HG03060 (cell line): ENCODE data around the gene IRF3.

Experiments
- ATAC-seq: cut with Tn5 transposase; IDR thresholded peaks from one replicate; pipeline ENCODE4 v1.9.1; 2021; ENCODE audit warnings: low read depth, moderate number of reproducible peaks; ENCODE audit not compliant: unreplicated experiment

IRF3 gene, protein sequence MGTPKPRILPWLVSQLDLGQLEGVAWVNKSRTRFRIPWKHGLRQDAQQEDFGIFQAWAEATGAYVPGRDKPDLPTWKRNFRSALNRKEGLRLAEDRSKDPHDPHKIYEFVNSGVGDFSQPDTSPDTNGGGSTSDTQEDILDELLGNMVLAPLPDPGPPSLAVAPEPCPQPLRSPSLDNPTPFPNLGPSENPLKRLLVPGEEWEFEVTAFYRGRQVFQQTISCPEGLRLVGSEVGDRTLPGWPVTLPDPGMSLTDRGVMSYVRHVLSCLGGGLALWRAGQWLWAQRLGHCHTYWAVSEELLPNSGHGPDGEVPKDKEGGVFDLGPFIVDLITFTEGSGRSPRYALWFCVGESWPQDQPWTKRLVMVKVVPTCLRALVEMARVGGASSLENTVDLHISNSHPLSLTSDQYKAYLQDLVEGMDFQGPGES

GRCh38 chr19:49665351-49666119, at the start of gene IRF3, which contains the start of gene BCL2L12:
Gene IRF3 (minus strand): TSS chr19:49665857. CDS start chr19:49664838, 1,019 bp downstream.
Gene BCL2L12 (plus strand): TSS chr19:49665933. CDS start chr19:49666693, 760 bp downstream.
- ATAC-seq, result peak; percentile 86

GRCh38 chr19:49713236-49713845, 47.7 kb upstream of the IRF3 start:
- ATAC-seq, result no peak

- no peak for ATAC-seq
Measured at GRCh38 chr19:49712397-49712859, 46.8 kb upstream of the IRF3 start.

GRCh38 chr19:49710372-49710951, 44.8 kb upstream of the IRF3 start:
- no peak for ATAC-seq

GRCh38 chr19:49705919-49706318, 40.3 kb upstream of the IRF3 start:
- no peak for ATAC-seq

DNA sequence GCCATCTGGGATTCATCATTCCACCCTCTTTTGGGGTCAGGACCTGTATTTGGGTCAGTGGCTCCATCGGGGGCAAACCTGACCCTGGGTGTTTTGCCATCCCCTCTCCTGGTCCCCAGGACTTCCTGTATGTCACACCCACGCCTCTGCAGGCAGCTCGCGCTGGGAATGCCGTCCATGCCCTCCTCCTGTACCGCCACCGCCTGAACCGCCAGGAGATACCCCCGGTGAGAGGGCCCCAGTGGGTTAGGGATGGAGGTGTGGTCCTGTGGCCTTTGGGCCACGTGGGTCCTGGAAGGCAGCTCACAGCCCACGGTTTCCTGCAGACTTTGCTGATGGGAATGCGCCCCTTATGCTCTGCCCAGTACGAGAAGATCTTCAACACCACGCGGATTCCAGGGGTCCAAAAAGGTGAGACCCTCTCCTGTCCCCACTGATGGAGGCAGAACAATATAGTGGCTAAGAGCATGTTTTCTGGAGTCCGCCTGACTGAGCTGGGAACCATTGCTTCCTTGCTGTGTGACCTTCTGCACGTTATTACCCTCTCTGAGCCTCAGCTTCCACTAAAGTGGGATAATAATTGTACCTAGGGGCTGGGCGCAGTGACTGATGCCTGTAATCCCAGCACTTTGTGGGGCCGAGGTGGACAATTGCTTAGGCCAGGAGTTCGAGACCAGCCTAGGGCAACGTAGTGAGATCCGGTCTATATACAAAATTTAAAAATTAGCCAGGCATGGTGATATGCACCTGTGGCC, 39.4 kb upstream of the IRF3 start:
- ATAC-seq, result no peak

DNA sequence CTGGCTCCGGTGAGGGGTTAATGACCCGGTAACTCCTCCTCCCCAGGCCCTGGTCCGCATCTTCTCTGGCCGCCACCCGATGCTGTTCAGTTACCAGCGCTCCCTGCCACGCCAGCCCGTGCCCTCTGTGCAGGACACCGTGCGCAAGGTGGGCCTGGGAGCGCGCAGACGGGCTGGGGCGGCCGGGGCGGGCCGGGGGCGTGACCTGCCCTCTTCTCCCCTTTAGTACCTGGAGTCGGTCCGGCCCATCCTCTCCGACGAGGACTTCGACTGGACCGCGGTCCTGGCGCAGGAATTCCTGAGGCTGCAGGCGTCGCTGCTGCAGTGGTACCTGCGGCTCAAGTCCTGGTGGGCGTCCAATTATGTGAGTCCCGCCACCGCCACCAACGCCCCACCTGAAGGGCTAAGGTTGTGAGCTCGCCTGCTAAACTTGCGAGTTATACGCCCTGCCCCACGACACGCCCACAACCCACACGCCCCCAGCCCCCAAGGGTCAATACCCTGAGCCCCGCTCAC, 35.7 kb upstream of the IRF3 start:
- no peak for ATAC-seq

- no peak for ATAC-seq
Measured at GRCh38 chr19:49700563-49700962, 34.9 kb upstream of the IRF3 start.

- ATAC-seq, result no peak
Measured at GRCh38 chr19:49699364-49699763, 33.7 kb upstream of the IRF3 start.

DNA sequence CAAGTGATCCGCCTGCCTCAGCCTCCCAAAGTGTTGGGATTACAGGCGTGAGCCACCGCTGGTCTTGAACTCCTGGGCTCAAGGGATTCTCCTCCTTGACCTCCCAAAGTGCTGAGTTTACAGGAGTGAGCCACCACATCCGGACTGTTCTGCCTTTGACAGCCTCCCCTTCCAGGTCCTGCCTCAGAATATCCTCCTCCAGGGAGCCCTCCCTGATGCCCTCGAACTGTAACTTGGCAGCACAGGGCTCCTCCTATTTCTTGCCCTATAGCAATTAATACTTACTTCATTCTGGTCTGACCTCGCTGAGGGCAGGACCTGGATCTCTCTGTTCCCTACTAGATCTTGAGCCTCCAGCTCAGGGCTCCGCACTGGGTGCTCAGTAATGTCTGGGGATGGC, 31.2 kb upstream of the IRF3 start:
- no peak for ATAC-seq

DNA sequence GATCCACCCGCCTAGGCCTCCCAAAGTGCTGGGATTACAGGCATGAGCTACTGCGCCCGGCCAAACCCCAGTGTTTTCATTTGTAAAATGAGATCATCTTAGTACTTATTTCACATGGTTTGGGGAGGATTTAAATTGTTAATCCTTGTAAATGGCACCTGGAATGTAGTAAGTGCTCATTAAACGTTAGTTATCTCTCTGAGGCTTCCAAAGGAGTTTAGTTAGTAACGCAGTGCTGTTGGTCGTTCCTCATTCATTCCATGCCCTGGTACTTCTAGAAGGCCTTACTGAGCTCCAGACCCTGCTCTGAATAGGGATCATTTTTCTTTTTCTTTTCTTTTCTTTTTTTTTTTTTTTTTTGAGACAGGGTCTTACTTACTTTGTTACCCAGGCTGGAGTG, 30.5 kb upstream of the IRF3 start:
- ATAC-seq, result no peak

GRCh38 chr19:49692147-49692506, 26.5 kb upstream of the IRF3 start:
- ATAC-seq, result no peak

- ATAC-seq, result no peak
Measured at GRCh38 chr19:49691243-49692146, 25.8 kb upstream of the IRF3 start.

DNA sequence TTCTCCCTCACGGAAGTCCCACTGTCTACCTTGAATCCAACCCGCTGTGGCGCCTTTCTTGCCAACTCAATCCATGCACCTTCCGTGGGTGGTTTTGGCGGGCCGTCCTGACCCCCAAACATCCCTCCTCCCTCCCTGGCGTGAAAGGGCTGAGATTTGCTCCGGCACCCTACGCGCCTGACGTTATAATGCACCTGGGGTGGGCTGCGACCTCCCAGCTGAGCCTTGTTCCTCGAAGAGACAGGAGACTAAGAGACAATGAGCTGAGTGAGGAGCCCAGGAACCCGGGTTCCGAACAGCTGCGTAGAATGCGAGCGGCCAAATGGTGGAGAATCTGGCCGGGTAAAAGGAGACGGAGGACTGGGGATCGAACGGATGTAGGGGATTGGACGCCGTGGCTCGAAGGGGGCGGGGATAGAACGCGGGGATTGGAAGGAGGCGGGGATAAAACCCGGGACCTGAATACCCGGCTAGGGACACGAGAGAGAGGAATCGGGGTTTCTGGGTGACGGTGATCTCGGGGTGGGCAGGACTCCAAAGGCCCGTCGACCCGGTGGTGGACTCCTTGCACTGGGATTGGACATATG, 25.1 kb upstream of the IRF3 start, which contains the start of gene CPT1C:
Gene CPT1C, plus strand, starts transcription at position 461 of the 587 bp plus-strand sequence. CDS start 1,137 bp downstream, outside the sequence.
- ATAC-seq, result no peak

DNA sequence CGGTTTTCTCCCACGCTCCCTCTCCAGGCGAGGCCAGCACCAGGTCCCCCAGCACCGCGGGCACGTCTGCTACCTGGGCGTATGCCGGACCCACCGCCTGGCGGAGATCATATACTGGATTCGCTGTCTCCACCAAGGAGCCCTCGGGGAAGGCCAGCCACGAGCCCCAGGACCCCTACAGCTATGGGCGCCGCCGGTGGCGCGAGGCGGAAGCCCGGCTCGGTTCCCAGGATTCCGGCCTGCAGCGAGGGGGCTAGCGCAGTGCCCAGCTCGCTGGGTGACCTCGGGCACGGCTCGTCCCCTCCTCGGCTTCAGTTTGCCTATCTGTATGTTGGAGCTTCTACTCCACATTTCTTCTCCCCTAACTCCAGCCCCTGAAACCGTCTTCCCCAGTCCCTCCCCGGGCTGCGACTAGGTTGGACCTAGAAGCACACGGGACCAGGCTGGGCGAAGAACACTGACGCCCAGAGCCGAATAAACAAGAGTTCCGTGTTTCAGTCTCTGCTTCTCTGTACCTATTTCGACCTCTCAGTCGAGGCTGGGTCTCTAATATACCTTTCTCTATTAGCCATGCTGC, 24.5 kb upstream of the IRF3 start:
- ATAC-seq, result no peak

DNA sequence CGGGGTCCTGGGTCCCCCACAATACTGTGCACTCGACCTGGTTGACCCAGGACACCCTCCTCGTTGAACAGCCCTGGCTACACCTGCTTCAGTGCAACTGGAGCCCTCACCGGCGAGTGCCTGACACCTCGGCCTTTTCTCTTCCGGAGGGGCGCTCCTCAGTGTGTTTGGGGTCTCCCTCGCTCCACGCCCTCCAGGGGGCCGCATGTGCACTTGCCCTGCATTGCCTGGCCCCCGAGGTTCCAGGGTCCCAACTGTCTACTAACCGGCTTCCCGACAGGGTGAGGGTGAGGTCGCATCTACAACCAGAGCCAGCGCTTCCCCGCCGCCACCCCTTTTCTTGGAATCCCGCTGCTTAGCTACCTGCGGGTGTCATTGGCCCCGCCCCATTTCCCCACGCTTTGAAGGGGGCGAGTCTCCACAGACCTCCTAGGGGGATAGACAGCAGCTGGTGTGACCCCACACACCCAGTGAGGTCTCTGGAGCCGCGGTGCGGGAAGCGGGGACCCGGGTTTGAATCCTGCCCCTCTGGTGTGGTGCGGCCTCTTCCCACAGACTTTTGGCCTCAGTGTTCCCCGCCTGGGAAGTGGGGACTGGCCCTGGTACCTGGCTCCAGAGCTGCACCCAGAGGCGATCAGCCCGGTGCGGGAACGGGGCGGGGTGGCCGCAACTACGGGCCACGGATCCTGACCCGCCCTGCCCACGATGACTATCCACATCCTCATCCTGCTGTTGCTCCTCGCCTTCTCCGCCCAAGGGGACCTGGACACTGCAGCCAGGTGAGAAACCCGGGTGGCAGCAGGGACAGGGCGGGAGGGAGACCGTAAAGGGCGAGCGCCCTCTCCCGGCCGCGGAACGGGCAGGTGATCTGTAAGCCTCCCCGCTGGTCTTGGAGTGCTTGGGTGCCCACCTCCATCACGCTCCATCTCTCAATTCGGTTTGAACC, 23.7 kb upstream of the IRF3 start, which contains the start of gene ADM5:
Gene ADM5, plus strand, starts transcription at position 462 of the 946 bp plus-strand sequence. Its CDS starts 244 bp downstream, at position 706.
- no peak for ATAC-seq
